HG02943 (cell line): ENCODE measurements around the gene IFITM2.
"Not testable (repeated sequence)": the region's sequence is repeated elsewhere in the genome, so short reads cannot be mapped to it uniquely, and the experiment has no call there.

ENCODE experiments used
- ATAC-seq: cut with Tn5 transposase; IDR thresholded peaks from one replicate; pipeline ENCODE4 v1.9.1; 2021; ENCODE audit warnings: mild to moderate bottlenecking, low read depth, moderate library complexity; ENCODE audit not compliant: unreplicated experiment

The IFITM2 gene

GRCh38 chr11:319121-319887 is 11.7 kb downstream of the IFITM2 start:
- not testable (repeated sequence) for ATAC-seq

GRCh38 chr11:319888-320273 is 12.3 kb downstream of the IFITM2 start:
- ATAC-seq: not testable (repeated sequence)

- ATAC-seq: no peak
These were observed 16.5 kb downstream of the IFITM2 start for GRCh38 chr11:324156-324555.

- not testable (repeated sequence) for ATAC-seq
These were observed 17.2 kb downstream of the IFITM2 start for GRCh38 chr11:324593-325517.

- no peak for ATAC-seq
These were observed 18.4 kb downstream of the IFITM2 start for GRCh38 chr11:325796-326591.

GRCh38 chr11:326592-326841 is 18.9 kb downstream of the IFITM2 start:
- no peak for ATAC-seq

- no peak for ATAC-seq
These were observed 19.4 kb downstream of the IFITM2 start for GRCh38 chr11:326842-327580.

- no peak for ATAC-seq
These were observed 19.9 kb downstream of the IFITM2 start for GRCh38 chr11:327581-327923.

GRCh38 chr11:328012-328411 is 20.4 kb downstream of the IFITM2 start:
- ATAC-seq: no peak

- ATAC-seq: not testable (repeated sequence)
These were observed 21.0 kb downstream of the IFITM2 start for GRCh38 chr11:328516-329100.

GRCh38 chr11:329886-330253 is 22.3 kb downstream of the IFITM2 start:
- ATAC-seq: no peak

- no peak for ATAC-seq
These were observed 22.7 kb downstream of the IFITM2 start for GRCh38 chr11:330307-330693.

GRCh38 chr11:330694-331357 is 23.2 kb downstream of the IFITM2 start:
- no peak for ATAC-seq

- no peak for ATAC-seq
These were observed 23.9 kb downstream of the IFITM2 start for GRCh38 chr11:331358-332060.

- ATAC-seq: no peak
These were observed 25.2 kb downstream of the IFITM2 start for GRCh38 chr11:332651-333480.

- ATAC-seq: not testable (repeated sequence)
These were observed 26.1 kb downstream of the IFITM2 start for GRCh38 chr11:333616-334263.

- no peak for ATAC-seq
These were observed 26.8 kb downstream of the IFITM2 start for GRCh38 chr11:334264-334994.
